ENCODE results near the gene MARCHF6.
"Not testable (repeated sequence)": the region's sequence is repeated elsewhere in the genome, so short reads cannot be mapped to it uniquely, and the experiment has no call there.

MARCHF6 gene

GRCh38 chr5:10377081-10377480 lies 23.6 kb downstream of the MARCHF6 start:
- DNase-seq: no peak

- DNase-seq: no peak
Observed at GRCh38 chr5:10381803-10382202, 28.3 kb downstream of the MARCHF6 start.

GRCh38 chr5:10384483-10384882 lies 31.0 kb downstream of the MARCHF6 start:
- no peak for DNase-seq

GRCh38 chr5:10387690-10388089 lies 34.2 kb downstream of the MARCHF6 start:
- DNase-seq: no peak

GRCh38 chr5:10391130-10391529 lies 37.6 kb downstream of the MARCHF6 start:
- DNase-seq: no peak

- not testable (repeated sequence) for DNase-seq
Observed at GRCh38 chr5:10392567-10393328, 39.3 kb downstream of the MARCHF6 start.

- DNase-seq: no peak
Observed at GRCh38 chr5:10393491-10393890, 40.0 kb downstream of the MARCHF6 start.

GRCh38 chr5:10396552-10396951 lies 43.1 kb downstream of the MARCHF6 start:
- DNase-seq: no peak

GRCh38 chr5:10399839-10400238 lies 46.3 kb downstream of the MARCHF6 start:
- DNase-seq: no peak

- no peak for DNase-seq
Observed at GRCh38 chr5:10400411-10400810, 46.9 kb downstream of the MARCHF6 start.

- no peak for DNase-seq
Observed at GRCh38 chr5:10400831-10401230, 47.3 kb downstream of the MARCHF6 start.

- no peak for DNase-seq
Observed at GRCh38 chr5:10401498-10401897, 48.0 kb downstream of the MARCHF6 start.

All from NCI-H1930 (cell line).